WTC11 (cell line): ENCODE results near the gene FBXL16.

Experiments
- AFF4 ChIP-seq: sonication (generic); formaldehyde crosslinking; IDR thresholded peaks from 2 replicates; pipeline ENCODE4 v1.8.1; 2023; ENCODE audit warnings: mild to moderate bottlenecking, missing genetic modification reagents, borderline replicate concordance
- ATF3 ChIP-seq: sonication (generic); formaldehyde crosslinking; conservative IDR thresholded peaks from 2 replicates; pipeline ENCODE4 v1.8.1; 2022; ENCODE audit warnings: mild to moderate bottlenecking, missing genetic modification reagents
- CREB1 ChIP-seq: sonication (generic); formaldehyde crosslinking; IDR thresholded peaks from 2 replicates; pipeline ENCODE4 v1.8.0; 2023; ENCODE audit warnings: mild to moderate bottlenecking, missing genetic modification reagents
- CREM ChIP-seq: sonication (generic); formaldehyde crosslinking; IDR thresholded peaks from 2 replicates; pipeline ENCODE4 v1.8.1; 2022; ENCODE audit warnings: mild to moderate bottlenecking, missing genetic modification reagents, moderate library complexity
- CTCF ChIP-seq: fragments of 200-600 bp; IDR thresholded peaks from 2 replicates; pipeline ENCODE4 v1.8.0; 2022; ENCODE audit warnings: antibody characterized with exemption
- FOXJ3 ChIP-seq: sonication (generic); formaldehyde crosslinking; IDR thresholded peaks from 2 replicates; pipeline ENCODE4 v1.9.0; 2021; ENCODE audit warnings: missing genetic modification reagents, mild to moderate bottlenecking, borderline replicate concordance
- JUN ChIP-seq: sonication (generic); formaldehyde crosslinking; IDR thresholded peaks from 2 replicates; pipeline ENCODE4 v1.8.0; 2023; ENCODE audit warnings: mild to moderate bottlenecking, missing genetic modification reagents
- MAX ChIP-seq: sonication (generic); formaldehyde crosslinking; IDR thresholded peaks from 2 replicates; pipeline ENCODE4 v1.8.0; 2022; ENCODE audit warnings: mild to moderate bottlenecking, missing genetic modification reagents
- NR3C1 ChIP-seq: sonication (generic); formaldehyde crosslinking; conservative IDR thresholded peaks from 2 replicates; pipeline ENCODE4 v1.8.1; 2023; ENCODE audit warnings: low read depth, mild to moderate bottlenecking, missing genetic modification reagents
- SP1 ChIP-seq: sonication (generic); formaldehyde crosslinking; conservative IDR thresholded peaks from 2 replicates; pipeline ENCODE4 v1.8.1; 2022; ENCODE audit warnings: missing genetic modification reagents
- TF ChIP-seq, protein P1 (sequence below): sonication (generic); formaldehyde crosslinking; IDR thresholded peaks from 2 replicates; pipeline ENCODE4 v1.8.0; 2022; ENCODE audit warnings: mild to moderate bottlenecking, missing genetic modification reagents
- TF ChIP-seq, protein P2 (sequence below): sonication (generic); formaldehyde crosslinking; IDR thresholded peaks from 2 replicates; pipeline ENCODE4 v1.8.1; 2022; ENCODE audit warnings: missing genetic modification reagents, borderline replicate concordance

DNA sequence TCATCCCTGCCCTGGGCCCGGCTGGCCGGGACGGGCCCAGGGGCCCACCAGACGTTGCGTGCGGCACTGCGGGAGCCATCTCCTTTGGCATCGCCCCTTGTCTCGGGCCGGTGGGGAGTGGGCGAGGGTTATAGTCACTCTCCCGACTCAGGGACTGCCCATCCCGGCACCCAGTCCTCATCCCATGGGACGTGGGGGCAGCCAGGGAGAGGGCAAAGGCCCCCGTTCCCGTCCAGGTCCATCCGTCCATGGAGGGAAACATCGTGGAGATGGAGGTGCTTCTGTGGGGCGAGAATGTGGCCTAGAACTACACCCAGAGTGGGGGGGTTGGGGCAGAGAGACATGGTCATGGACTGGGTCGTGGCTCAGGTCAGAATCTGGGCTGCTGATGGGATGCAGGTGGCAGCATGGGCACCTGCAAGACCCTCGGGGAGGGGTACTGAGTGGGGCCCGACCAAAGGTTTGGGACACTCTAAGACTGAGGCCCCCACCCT, 58.9 kb downstream of the FBXL16 start:
- TF ChIP-seq, protein P1, sequence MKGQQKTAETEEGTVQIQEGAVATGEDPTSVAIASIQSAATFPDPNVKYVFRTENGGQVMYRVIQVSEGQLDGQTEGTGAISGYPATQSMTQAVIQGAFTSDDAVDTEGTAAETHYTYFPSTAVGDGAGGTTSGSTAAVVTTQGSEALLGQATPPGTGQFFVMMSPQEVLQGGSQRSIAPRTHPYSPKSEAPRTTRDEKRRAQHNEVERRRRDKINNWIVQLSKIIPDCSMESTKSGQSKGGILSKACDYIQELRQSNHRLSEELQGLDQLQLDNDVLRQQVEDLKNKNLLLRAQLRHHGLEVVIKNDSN (CRISPR knock-in tag), result no peak
- TF ChIP-seq JUN, result no peak
- no peak for TF ChIP-seq CTCF
- TF ChIP-seq FOXJ3 (CRISPR knock-in tag), result no peak
- TF ChIP-seq MAX (CRISPR knock-in tag), result no peak
- TF ChIP-seq SP1 (CRISPR knock-in tag), result no peak
- TF ChIP-seq CREM (CRISPR knock-in tag), result no peak
- no peak for TF ChIP-seq NR3C1 (CRISPR knock-in tag)
- TF ChIP-seq AFF4 (CRISPR knock-in tag), result no peak
- no peak for TF ChIP-seq ATF3 (CRISPR knock-in tag)
- TF ChIP-seq, protein P2, sequence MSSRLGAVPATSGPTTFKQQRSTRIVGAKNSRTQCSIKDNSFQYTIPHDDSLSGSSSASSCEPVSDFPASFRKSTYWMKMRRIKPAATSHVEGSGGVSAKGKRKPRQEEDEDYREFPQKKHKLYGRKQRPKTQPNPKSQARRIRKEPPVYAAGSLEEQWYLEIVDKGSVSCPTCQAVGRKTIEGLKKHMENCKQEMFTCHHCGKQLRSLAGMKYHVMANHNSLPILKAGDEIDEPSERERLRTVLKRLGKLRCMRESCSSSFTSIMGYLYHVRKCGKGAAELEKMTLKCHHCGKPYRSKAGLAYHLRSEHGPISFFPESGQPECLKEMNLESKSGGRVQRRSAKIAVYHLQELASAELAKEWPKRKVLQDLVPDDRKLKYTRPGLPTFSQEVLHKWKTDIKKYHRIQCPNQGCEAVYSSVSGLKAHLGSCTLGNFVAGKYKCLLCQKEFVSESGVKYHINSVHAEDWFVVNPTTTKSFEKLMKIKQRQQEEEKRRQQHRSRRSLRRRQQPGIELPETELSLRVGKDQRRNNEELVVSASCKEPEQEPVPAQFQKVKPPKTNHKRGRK (CRISPR knock-in tag), result no peak
- TF ChIP-seq CREB1 (CRISPR knock-in tag), result no peak
